HCT116 (cell line): Measurements from ENCODE around the gene ALDH4A1. TPM values are rescaled to one million over a fixed set of nuclear protein-coding genes. Genes with fewer than 3 reads are reported as not detected.

Experiments used
- ATAC-seq: fragments of 200-7000 bp; cut with Tn5 transposase; 2 replicates; pipeline ENCODE4 v1.9.1; 2020; ENCODE audit warnings: mild to moderate bottlenecking, moderate library complexity
- BruUV-seq: library from RNA; stranded (reverse); fragments of 400-500 nt; replicated peaks from 2 replicates; lab custom pipeline; 2021; lab: Mats Ljungman, UMichigan
- CTCF ChIA-PET: fragments of 300-600 bp; sonication (Branson Sonifier 250); formaldehyde crosslinking; loops from one replicate; lab custom pipeline; 2021; ENCODE audit warnings: antibody characterized with exemption; lab: Charles Lee
- POLR2A ChIA-PET: fragments of 300-600, 350-600 bp; sonication (Branson Sonifier 250); formaldehyde crosslinking; loops from one replicate; lab custom pipeline; 2021; ENCODE audit warnings: antibody characterized with exemption; lab: Charles Lee
- RAD21 ChIA-PET, 2 experiments: fragments of 300-600 bp; sonication (Branson Sonifier 250); formaldehyde crosslinking; loops; one replicate each; lab custom pipeline; 2023; ENCODE audit warnings: low total read pairs in 2 of 2; ENCODE audit not compliant: uncharacterized antibody in 2 of 2, unreplicated experiment in 2 of 2, low non-redundant PET in 1 of 2; lab: Charles Lee
- DNase-seq: peaks from one replicate; pipeline ENCODE4 v3.0.0-alpha.2; 2010; ENCODE audit warnings: low read depth, low spot score
- H2AFZ ChIP-seq: fragments of 200-600 bp; shearing (Covaris generic), sonication (generic); 2 replicates; pipeline ENCODE4 v1.6.1; 2017; ENCODE audit warnings: low read depth, mixed run types, mixed read lengths, antibody characterized with exemption, low read length; ENCODE audit not compliant: poor library complexity, severe bottlenecking
- H3K27ac ChIP-seq: 2 replicates; pipeline ENCODE4 v1.5.1; 2012; ENCODE audit warnings: low read depth, low read length
- H3K27me3 ChIP-seq: fragments of 200-600 bp; sonication (generic); 2 replicates; pipeline ENCODE4 v1.6.1; 2016; ENCODE audit warnings: mixed run types, low read length, mixed read lengths; ENCODE audit not compliant: insufficient read depth
- H3K36me3 ChIP-seq, 2 experiments: fragments of 200-500 bp in 1 of 2; fragments of 200-600 bp in 1 of 2; sonication (Bioruptor generic) in 1 of 2; sonication (generic) in 1 of 2; 2 replicates each; pipeline versions ENCODE4 v1.5.1 to v1.6.1; 2014 to 2016; ENCODE audit warnings: low read length in 2 of 2, inconsistent platforms in 1 of 2, mixed read lengths in 1 of 2, mixed run types in 1 of 2; ENCODE audit not compliant: insufficient read depth in 2 of 2, control insufficient read depth in 1 of 2
- H3K4me1 ChIP-seq, 2 experiments: fragments of 200-600 bp in 1 of 2; sonication (generic) in 1 of 2; 2 replicates each; pipeline versions ENCODE4 v1.5.1 to v1.6.1; 2012 to 2017; ENCODE audit warnings: low read length in 2 of 2, inconsistent platforms in 1 of 2, mild to moderate bottlenecking in 1 of 2, mixed read lengths in 1 of 2, mixed run types in 1 of 2, moderate library complexity in 1 of 2; ENCODE audit not compliant: insufficient read depth in 2 of 2, control insufficient read depth in 1 of 2
- H3K4me2 ChIP-seq: fragments of 200-600 bp; sonication (generic); 2 replicates; pipeline ENCODE4 v1.6.1; 2017; ENCODE audit warnings: mixed run types, low read length, mixed read lengths
- H3K4me3 ChIP-seq, 2 experiments: fragments of 200-600 bp in 1 of 2; sonication (generic) in 1 of 2; replicated peaks in 1 of 2; 2 replicates each; pipeline ENCODE4 v1.5.1; 2011 to 2016; ENCODE audit warnings: low read length in 2 of 2, control low read depth in 1 of 2, low read depth in 1 of 2, mild to moderate bottlenecking in 1 of 2, mixed read lengths in 1 of 2, mixed run types in 1 of 2
- H3K79me2 ChIP-seq: fragments of 200-600 bp; sonication (generic); 2 replicates; pipeline ENCODE4 v1.6.1; 2017; ENCODE audit warnings: mild to moderate bottlenecking, mixed run types, low read length, moderate library complexity, mixed read lengths; ENCODE audit not compliant: insufficient read depth
- H3K9ac ChIP-seq: fragments of 200-600 bp; sonication (generic); 2 replicates; pipeline ENCODE4 v1.6.1; 2016; ENCODE audit warnings: low read length, mixed read lengths
- H3K9me2 ChIP-seq: fragments of 200-600 bp; sonication (generic), shearing (Covaris generic); 2 replicates; pipeline ENCODE4 v1.6.1; 2017; ENCODE audit warnings: mixed run types, mild to moderate bottlenecking, moderate library complexity; ENCODE audit not compliant: insufficient read depth
- H3K9me3 ChIP-seq, 2 experiments: fragments of 200-500 bp in 1 of 2; fragments of 200-600 bp in 1 of 2; sonication (Bioruptor generic) in 1 of 2; sonication (generic) in 1 of 2; 2 replicates each; pipeline ENCODE4 v1.6.1; 2014 to 2017; ENCODE audit warnings: low read length in 2 of 2, mixed read lengths in 2 of 2, inconsistent platforms in 1 of 2, low read depth in 1 of 2, mild to moderate bottlenecking in 1 of 2, mixed run types in 1 of 2, moderate library complexity in 1 of 2; ENCODE audit not compliant: control insufficient read depth in 1 of 2, insufficient read depth in 1 of 2
- H4K20me1 ChIP-seq: fragments of 200-600 bp; sonication (generic), shearing (Covaris generic); 2 replicates; pipeline ENCODE4 v1.6.1; 2017; ENCODE audit warnings: mixed run types, mild to moderate bottlenecking, moderate library complexity; ENCODE audit not compliant: insufficient read depth
- ELF1 ChIP-seq: IDR thresholded peaks from 2 replicates; pipeline ENCODE4 v1.6.1; 2012; ENCODE audit warnings: low read depth, borderline replicate concordance
- EZH2phosphoT487 ChIP-seq: fragments of 200-600 bp; IDR thresholded peaks from 2 replicates; pipeline ENCODE4 v1.6.1; 2018; ENCODE audit warnings: antibody characterized with exemption, borderline replicate concordance
- FOSL1 ChIP-seq: IDR thresholded peaks from 2 replicates; pipeline ENCODE4 v1.6.1; 2012; ENCODE audit warnings: low read depth
- JUND ChIP-seq: IDR thresholded peaks from 2 replicates; pipeline ENCODE4 v1.6.1; 2012
- POLR2AphosphoS5 ChIP-seq: IDR thresholded peaks from 2 replicates; pipeline ENCODE4 v1.6.1; 2011; ENCODE audit warnings: mild to moderate bottlenecking, low read depth, low read length, moderate library complexity
- RAD21 ChIP-seq: IDR thresholded peaks from 2 replicates; pipeline ENCODE4 v1.6.1; 2012; ENCODE audit warnings: low read depth, mild to moderate bottlenecking
- SIN3A ChIP-seq: IDR thresholded peaks from 2 replicates; pipeline ENCODE4 v1.6.1; 2012; ENCODE audit warnings: low read depth
- SP1 ChIP-seq: IDR thresholded peaks from 2 replicates; pipeline ENCODE4 v1.6.1; 2012; ENCODE audit warnings: low read depth
- SRF ChIP-seq: IDR thresholded peaks from 2 replicates; pipeline ENCODE4 v1.6.1; 2012; ENCODE audit warnings: low read depth
- TCF7L2 ChIP-seq: IDR thresholded peaks from 2 replicates; pipeline ENCODE4 v1.7.0; 2011; ENCODE audit warnings: borderline replicate concordance, inconsistent platforms; ENCODE audit not compliant: insufficient read depth, insufficient read length; ENCODE audit errors: extremely low read depth
- ZFX ChIP-seq: fragments of 450-650 bp; IDR thresholded peaks from 2 replicates; pipeline ENCODE4 v1.6.1; 2017
- ZNF274 ChIP-seq: fragments of 200-500 bp; sonication (Bioruptor generic); IDR thresholded peaks from 2 replicates; pipeline ENCODE4 v1.6.1; 2014; ENCODE audit warnings: mild to moderate bottlenecking, low read depth, low read length, inconsistent platforms
- intact Hi-C: fragments of 100-400 bp; cut with micrococcal nuclease; formaldehyde crosslinking; loops from 2 replicates; pipeline ENCODE4 v1.10.0; 2022
- total RNA-seq: library from RNA; stranded (reverse); gene quantifications from one replicate; pipeline ENCODE4 v1.2.1, GENCODE V29; 2021; ENCODE audit not compliant: unreplicated experiment
- TF ChIP-seq, protein P1 (sequence below): IDR thresholded peaks from 2 replicates; pipeline ENCODE4 v1.6.1; 2012
- TF ChIP-seq, protein P2 (sequence below), 3 experiments: fragments of 200-600 bp in 1 of 3; sonication (generic) in 1 of 3; IDR thresholded peaks in 2 of 3; conservative IDR thresholded peaks in 1 of 3; 2 replicates each; pipeline ENCODE4 v1.5.1; 2012 to 2017; ENCODE audit warnings: low read depth in 2 of 3, low read length in 2 of 3, antibody characterized with exemption in 1 of 3, borderline replicate concordance in 1 of 3, control low read depth in 1 of 3, mild to moderate bottlenecking in 1 of 3, mixed read lengths in 1 of 3, mixed run types in 1 of 3, moderate library complexity in 1 of 3; ENCODE audit not compliant: insufficient read depth in 1 of 3
- TF ChIP-seq, protein P3 (sequence below): IDR thresholded peaks from 2 replicates; pipeline ENCODE4 v1.6.1; 2012; ENCODE audit warnings: low read depth

Gene ALDH4A1
- total RNA-seq, 1 experiment from 2014 or later = 12.6 TPM

DNA sequence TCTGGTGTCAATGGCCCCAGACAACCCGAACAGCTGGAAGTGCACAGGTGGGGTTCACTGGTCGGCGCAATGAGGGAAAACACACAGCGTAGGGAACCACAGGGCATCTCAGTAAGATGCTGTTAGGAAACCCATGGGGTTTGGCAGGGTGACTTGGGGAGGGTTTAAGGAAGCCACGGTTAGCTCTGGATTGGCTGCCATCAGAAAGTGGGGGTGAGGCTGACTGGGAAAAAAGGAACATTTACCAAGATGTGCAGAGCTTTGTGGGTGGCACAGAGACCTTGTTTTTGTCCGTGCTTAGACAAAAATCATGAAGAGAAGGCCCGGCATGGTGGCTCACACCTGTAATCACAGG lies 11.0 kb downstream of the ALDH4A1 start (continued):
- TF ChIP-seq, protein P1, sequence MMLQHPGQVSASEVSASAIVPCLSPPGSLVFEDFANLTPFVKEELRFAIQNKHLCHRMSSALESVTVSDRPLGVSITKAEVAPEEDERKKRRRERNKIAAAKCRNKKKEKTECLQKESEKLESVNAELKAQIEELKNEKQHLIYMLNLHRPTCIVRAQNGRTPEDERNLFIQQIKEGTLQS = no peak

DNA sequence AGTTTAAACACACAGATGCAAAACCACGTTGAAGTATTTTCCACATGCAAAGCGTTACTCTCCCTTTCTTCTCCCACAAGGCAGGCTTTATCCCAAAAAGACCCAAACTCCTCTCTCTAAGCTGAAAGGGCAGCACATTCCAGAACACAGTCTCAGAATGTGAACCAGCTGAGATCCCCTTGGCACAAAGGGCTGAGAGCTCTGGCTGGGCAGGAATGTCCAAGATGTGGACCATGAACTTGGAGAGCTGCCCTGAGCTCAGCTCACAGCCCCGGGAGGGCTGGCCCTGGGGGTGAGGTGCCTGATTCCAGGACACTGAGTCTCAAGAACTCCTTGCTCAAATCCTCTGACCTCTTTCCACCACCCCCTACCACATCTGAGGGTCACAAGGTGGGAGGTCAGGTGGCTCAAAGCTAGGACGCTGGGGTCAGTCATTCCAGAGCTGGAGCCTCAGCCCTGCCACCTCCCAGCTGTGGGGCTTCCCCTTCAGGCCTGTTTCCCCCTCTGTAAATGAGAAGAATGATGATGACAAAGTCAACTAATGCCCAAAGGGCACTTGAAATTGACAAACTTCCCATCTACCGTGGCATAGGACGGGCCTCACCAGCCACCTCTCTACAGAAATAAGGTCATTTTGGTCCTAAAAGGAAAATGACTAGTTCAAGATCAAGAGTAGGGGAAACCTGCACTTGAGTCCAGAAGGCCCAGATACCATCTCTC lies 11.5 kb downstream of the ALDH4A1 start:
- no peaks in the 10 kb centered on the region for H3K36me3 ChIP-seq
- BruUV-seq = no TSS peak
- ATAC-seq = no peak

More for the DNA sequence above, 11.5 kb downstream of the ALDH4A1 start:
- H3K79me2 ChIP-seq = no peaks in the 10 kb centered on the region
- intact Hi-C loops = no loop called here
- H3K27me3 ChIP-seq = no peaks in the 10 kb centered on the region
- no peak overlapping the region for H3K4me3 ChIP-seq
- H3K4me2 ChIP-seq = no peak overlapping the region
- RAD21 ChIA-PET = no interaction called here
- no peak overlapping the region for H3K27ac ChIP-seq
- no peak overlapping the region for H2AFZ ChIP-seq
- H3K9ac ChIP-seq = no peak overlapping the region
- POLR2A ChIA-PET = no interaction called here
- H3K9me3 ChIP-seq = no peaks in the 10 kb centered on the region
- DNase-seq = no peak
- CTCF ChIA-PET = interaction anchor here (0.6 to 1.6 kb wide), 3 partner anchors 12 to 345 kb away, joined by 3 to 6 read pairs (median 5); partner anchors contain the start of gene ALDH4A1
- H3K4me1 ChIP-seq = peaks cover 0 to 5% of the 10 kb centered on the region in 2 experiments; a peak in 1 of 4 replicates
- no peaks in the 10 kb centered on the region for H4K20me1 ChIP-seq
- no peaks in the 10 kb centered on the region for H3K9me2 ChIP-seq
- no peak for TF ChIP-seq SIN3A
- TF ChIP-seq SRF = no peak
- TF ChIP-seq, protein P2, sequence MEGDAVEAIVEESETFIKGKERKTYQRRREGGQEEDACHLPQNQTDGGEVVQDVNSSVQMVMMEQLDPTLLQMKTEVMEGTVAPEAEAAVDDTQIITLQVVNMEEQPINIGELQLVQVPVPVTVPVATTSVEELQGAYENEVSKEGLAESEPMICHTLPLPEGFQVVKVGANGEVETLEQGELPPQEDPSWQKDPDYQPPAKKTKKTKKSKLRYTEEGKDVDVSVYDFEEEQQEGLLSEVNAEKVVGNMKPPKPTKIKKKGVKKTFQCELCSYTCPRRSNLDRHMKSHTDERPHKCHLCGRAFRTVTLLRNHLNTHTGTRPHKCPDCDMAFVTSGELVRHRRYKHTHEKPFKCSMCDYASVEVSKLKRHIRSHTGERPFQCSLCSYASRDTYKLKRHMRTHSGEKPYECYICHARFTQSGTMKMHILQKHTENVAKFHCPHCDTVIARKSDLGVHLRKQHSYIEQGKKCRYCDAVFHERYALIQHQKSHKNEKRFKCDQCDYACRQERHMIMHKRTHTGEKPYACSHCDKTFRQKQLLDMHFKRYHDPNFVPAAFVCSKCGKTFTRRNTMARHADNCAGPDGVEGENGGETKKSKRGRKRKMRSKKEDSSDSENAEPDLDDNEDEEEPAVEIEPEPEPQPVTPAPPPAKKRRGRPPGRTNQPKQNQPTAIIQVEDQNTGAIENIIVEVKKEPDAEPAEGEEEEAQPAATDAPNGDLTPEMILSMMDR (IDR thresholded peaks at IDR 0.05 in 2 of 3, conservative IDR thresholded peaks at IDR 0.05 in 1 of 3; ENCODE audit: borderline replicate concordance in 1 of 3, insufficient read depth in 1 of 3, low read depth in 2 of 3, low read length in 2 of 3) = no peak
- no peak for TF ChIP-seq JUND
- no peak for TF ChIP-seq ZFX
- TF ChIP-seq ZNF274 = no peak
- no peak for TF ChIP-seq FOSL1
- TF ChIP-seq RAD21 = no peak
- no peak for TF ChIP-seq SP1
- TF ChIP-seq, protein P3, sequence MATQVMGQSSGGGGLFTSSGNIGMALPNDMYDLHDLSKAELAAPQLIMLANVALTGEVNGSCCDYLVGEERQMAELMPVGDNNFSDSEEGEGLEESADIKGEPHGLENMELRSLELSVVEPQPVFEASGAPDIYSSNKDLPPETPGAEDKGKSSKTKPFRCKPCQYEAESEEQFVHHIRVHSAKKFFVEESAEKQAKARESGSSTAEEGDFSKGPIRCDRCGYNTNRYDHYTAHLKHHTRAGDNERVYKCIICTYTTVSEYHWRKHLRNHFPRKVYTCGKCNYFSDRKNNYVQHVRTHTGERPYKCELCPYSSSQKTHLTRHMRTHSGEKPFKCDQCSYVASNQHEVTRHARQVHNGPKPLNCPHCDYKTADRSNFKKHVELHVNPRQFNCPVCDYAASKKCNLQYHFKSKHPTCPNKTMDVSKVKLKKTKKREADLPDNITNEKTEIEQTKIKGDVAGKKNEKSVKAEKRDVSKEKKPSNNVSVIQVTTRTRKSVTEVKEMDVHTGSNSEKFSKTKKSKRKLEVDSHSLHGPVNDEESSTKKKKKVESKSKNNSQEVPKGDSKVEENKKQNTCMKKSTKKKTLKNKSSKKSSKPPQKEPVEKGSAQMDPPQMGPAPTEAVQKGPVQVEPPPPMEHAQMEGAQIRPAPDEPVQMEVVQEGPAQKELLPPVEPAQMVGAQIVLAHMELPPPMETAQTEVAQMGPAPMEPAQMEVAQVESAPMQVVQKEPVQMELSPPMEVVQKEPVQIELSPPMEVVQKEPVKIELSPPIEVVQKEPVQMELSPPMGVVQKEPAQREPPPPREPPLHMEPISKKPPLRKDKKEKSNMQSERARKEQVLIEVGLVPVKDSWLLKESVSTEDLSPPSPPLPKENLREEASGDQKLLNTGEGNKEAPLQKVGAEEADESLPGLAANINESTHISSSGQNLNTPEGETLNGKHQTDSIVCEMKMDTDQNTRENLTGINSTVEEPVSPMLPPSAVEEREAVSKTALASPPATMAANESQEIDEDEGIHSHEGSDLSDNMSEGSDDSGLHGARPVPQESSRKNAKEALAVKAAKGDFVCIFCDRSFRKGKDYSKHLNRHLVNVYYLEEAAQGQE = no peak
- no peak for TF ChIP-seq EZH2phosphoT487
- TF ChIP-seq, protein P1 = no peak
- TF ChIP-seq ELF1 = no peak
- TF ChIP-seq TCF7L2 = no peak
- TF ChIP-seq POLR2AphosphoS5 = no peak
